H1 (cell line): ENCODE data around the gene TBC1D24.

ENCODE experiments used
- BCL11A ChIP-seq, 2 experiments: IDR thresholded peaks; one replicate each; pipeline ENCODE4 v1.6.1; 2011; ENCODE audit warnings: low read depth in 2 of 2, low read length in 2 of 2, mild to moderate bottlenecking in 2 of 2
- CBX5 ChIP-seq: fragments of 300-800, 300-1000 bp; sonication (generic); IDR thresholded peaks from 2 replicates; pipeline ENCODE4 v1.7.1; 2016; ENCODE audit warnings: antibody characterized with exemption, low read length, low read depth
- CEBPB ChIP-seq: IDR thresholded peaks from 2 replicates; pipeline ENCODE4 v1.6.1; 2012; ENCODE audit warnings: low read depth, low read length
- CTBP2 ChIP-seq: IDR thresholded peaks from 2 replicates; pipeline ENCODE4 v1.7.0; 2011; ENCODE audit warnings: borderline replicate concordance, mild to moderate bottlenecking, moderate library complexity, mixed read lengths, low read length; ENCODE audit not compliant: insufficient read depth, insufficient read length
- EP300 ChIP-seq, 2 experiments: IDR thresholded peaks; 1 replicate in 1 of 2; 2 replicates in 1 of 2; pipeline ENCODE4 v1.6.1; 2011 to 2012; ENCODE audit warnings: low read depth in 2 of 2, low read length in 2 of 2, mild to moderate bottlenecking in 2 of 2, borderline replicate concordance in 1 of 2, inconsistent platforms in 1 of 2, moderate library complexity in 1 of 2
- EZH2 ChIP-seq: fragments of 200-600 bp; sonication (generic); IDR thresholded peaks from 2 replicates; pipeline ENCODE4 v1.7.1; 2012; ENCODE audit warnings: low read depth, mild to moderate bottlenecking, moderate library complexity, low read length, inconsistent platforms; ENCODE audit not compliant: severe bottlenecking
- KDM5A ChIP-seq: fragments of 200-600 bp; IDR thresholded peaks from 2 replicates; pipeline ENCODE4 v1.7.1; 2012; ENCODE audit warnings: mild to moderate bottlenecking, low read length, inconsistent platforms, mixed read lengths
- RAD21 ChIP-seq, 2 experiments: IDR thresholded peaks in 1 of 2; conservative IDR thresholded peaks in 1 of 2; 2 replicates each; pipeline ENCODE4 v1.6.1; 2011; ENCODE audit warnings: low read depth in 2 of 2, low read length in 2 of 2, improper control_type of control experiment in 1 of 2, inconsistent platforms in 1 of 2, mild to moderate bottlenecking in 1 of 2, moderate library complexity in 1 of 2
- SAP30 ChIP-seq: fragments of 300-600 bp; sonication (generic); IDR thresholded peaks from 2 replicates; pipeline ENCODE4 v1.7.1; 2012; ENCODE audit warnings: low read length, moderate library complexity, mild to moderate bottlenecking, inconsistent platforms; ENCODE audit not compliant: insufficient read depth, insufficient replicate concordance
- SP2 ChIP-seq: IDR thresholded peaks from 2 replicates; pipeline ENCODE4 v1.6.1; 2012; ENCODE audit warnings: mild to moderate bottlenecking, low read length, inconsistent platforms
- TAF1 ChIP-seq: IDR thresholded peaks from 2 replicates; pipeline ENCODE4 v1.6.1; 2011; ENCODE audit warnings: mild to moderate bottlenecking, low read depth, low read length
- TF ChIP-seq, protein P1 (sequence below), 3 experiments: IDR thresholded peaks; 1 replicate in 2 of 3; 2 replicates in 1 of 3; pipeline versions ENCODE4 v1.5.1 to v1.6.1; 2011; ENCODE audit warnings: low read length in 3 of 3, mild to moderate bottlenecking in 3 of 3, inconsistent platforms in 2 of 3, low read depth in 1 of 3, moderate library complexity in 1 of 3; ENCODE audit not compliant: insufficient read depth in 1 of 3; ENCODE audit errors: control extremely low read depth in 1 of 3
- TF ChIP-seq, protein P2 (sequence below): IDR thresholded peaks from 2 replicates; pipeline ENCODE4 v1.6.1; 2012; ENCODE audit warnings: inconsistent platforms
- TF ChIP-seq, protein P3 (sequence below): IDR thresholded peaks from 2 replicates; pipeline ENCODE4 v1.6.1; 2011; ENCODE audit warnings: low read depth, mild to moderate bottlenecking, low read length; ENCODE audit not compliant: insufficient read depth

DNA sequence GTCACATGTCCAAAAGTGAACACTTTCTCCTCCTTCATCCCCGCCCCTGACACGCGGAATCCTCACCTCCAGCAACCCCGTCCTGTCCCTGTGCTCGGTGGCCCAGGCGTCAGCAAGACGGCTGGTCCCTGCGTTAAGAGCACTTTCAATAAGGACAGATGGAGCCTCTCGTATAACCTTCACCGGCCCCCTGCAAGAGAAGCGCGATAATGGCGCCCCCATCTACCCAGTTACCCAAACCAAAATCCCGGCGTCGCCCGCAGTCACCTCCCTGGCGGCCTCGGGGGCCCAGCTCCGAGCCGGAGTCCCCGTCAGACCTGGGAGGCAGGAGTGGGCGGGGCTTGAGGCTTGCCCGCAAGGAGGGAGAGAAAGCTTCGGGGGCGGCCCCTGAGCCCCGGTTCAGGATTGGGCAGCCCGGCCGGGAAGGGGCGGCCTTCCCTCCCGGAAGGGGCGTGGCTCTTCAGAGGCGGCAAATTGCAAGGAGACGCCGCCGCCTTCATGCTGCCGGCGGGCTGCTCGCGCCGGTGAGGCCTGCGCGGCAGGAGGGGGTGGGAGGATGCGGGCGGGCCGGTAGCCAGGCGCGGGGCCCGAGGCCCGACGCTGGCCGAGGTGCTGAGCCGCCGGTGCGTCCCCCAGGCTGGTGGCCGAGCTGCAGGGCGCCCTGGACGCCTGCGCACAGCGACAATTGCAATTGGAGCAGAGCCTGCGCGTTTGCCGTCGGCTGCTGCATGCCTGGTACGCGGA is 15.1 kb upstream of the TBC1D24 start, which contains the start of gene TEDC2:
- TF ChIP-seq, protein P1, sequence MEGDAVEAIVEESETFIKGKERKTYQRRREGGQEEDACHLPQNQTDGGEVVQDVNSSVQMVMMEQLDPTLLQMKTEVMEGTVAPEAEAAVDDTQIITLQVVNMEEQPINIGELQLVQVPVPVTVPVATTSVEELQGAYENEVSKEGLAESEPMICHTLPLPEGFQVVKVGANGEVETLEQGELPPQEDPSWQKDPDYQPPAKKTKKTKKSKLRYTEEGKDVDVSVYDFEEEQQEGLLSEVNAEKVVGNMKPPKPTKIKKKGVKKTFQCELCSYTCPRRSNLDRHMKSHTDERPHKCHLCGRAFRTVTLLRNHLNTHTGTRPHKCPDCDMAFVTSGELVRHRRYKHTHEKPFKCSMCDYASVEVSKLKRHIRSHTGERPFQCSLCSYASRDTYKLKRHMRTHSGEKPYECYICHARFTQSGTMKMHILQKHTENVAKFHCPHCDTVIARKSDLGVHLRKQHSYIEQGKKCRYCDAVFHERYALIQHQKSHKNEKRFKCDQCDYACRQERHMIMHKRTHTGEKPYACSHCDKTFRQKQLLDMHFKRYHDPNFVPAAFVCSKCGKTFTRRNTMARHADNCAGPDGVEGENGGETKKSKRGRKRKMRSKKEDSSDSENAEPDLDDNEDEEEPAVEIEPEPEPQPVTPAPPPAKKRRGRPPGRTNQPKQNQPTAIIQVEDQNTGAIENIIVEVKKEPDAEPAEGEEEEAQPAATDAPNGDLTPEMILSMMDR (IDR thresholded peaks at IDR 0.05; ENCODE audit: control extremely low read depth in 1 of 3, insufficient read depth in 1 of 3, low read depth in 1 of 3, low read length in 3 of 3): no peak
- TF ChIP-seq EP300 (IDR thresholded peaks at IDR 0.05; ENCODE audit: borderline replicate concordance in 1 of 2, low read depth in 2 of 2, low read length in 2 of 2) (no peak), CEBPB (no peak), CBX5 (no peak), EZH2 (no peak), BCL11A (IDR thresholded peaks at IDR 0.05; ENCODE audit: low read depth in 2 of 2, low read length in 2 of 2) (no peak), RAD21 (IDR thresholded peaks at IDR 0.05 in 1 of 2, conservative IDR thresholded peaks at IDR 0.05 in 1 of 2; ENCODE audit: low read depth in 2 of 2, low read length in 2 of 2) (no peak), SP2 (no peak), CTBP2 (no peak), KDM5A (no peak), SAP30 (no peak), TAF1 (no peak)
- TF ChIP-seq, protein P2, sequence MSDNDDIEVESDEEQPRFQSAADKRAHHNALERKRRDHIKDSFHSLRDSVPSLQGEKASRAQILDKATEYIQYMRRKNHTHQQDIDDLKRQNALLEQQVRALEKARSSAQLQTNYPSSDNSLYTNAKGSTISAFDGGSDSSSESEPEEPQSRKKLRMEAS: peak; percentile 75; the same call in 1 of the 2 replicates
- TF ChIP-seq, protein P3, sequence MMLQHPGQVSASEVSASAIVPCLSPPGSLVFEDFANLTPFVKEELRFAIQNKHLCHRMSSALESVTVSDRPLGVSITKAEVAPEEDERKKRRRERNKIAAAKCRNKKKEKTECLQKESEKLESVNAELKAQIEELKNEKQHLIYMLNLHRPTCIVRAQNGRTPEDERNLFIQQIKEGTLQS: no peak
